Keratinocyte (primary cell): ENCODE measurements around the gene PRKAB2. TPM values are rescaled to one million over a fixed set of nuclear protein-coding genes. Genes with fewer than 3 reads are reported as not detected.

Experiments
- DNase-seq: peaks from one replicate; pipeline ENCODE4 v3.0.0-alpha.2; 2011; ENCODE audit warnings: low read depth, missing footprints, low spot score
- FAIRE-seq: peaks from 2 replicates; lab custom pipeline; 2011; peaks lifted over from hg19 to GRCh38; lab: Jason Lieb, UNC
- H2AFZ ChIP-seq: 2 replicates; pipeline ENCODE4 v1.6.0; 2012; ENCODE audit warnings: low read length, control low read depth, inconsistent platforms; ENCODE audit not compliant: control insufficient read depth
- H3K27ac ChIP-seq: 2 replicates; pipeline ENCODE4 v1.5.1; 2011; ENCODE audit warnings: low read length; ENCODE audit not compliant: control insufficient read depth, insufficient read depth
- H3K27me3 ChIP-seq: 3 replicates; pipeline ENCODE4 v1.6.0; 2011; ENCODE audit warnings: low read length; ENCODE audit not compliant: control insufficient read depth, insufficient read depth; ENCODE audit errors: extremely low read depth
- H3K36me3 ChIP-seq, 2 experiments: 2 replicates in 1 of 2; 3 replicates in 1 of 2; pipeline ENCODE4 v1.5.1; 2011; ENCODE audit warnings: low read length in 2 of 2, mild to moderate bottlenecking in 1 of 2; ENCODE audit not compliant: control insufficient read depth in 2 of 2, insufficient read depth in 2 of 2; ENCODE audit errors: extremely low read depth in 1 of 2
- H3K4me1 ChIP-seq: 3 replicates; pipeline ENCODE4 v1.5.1; 2011; ENCODE audit warnings: low read length; ENCODE audit not compliant: control insufficient read depth, insufficient read depth; ENCODE audit errors: extremely low read depth
- H3K4me2 ChIP-seq: 3 replicates; pipeline ENCODE4 v1.6.0; 2011; ENCODE audit warnings: low read depth, low read length; ENCODE audit not compliant: control insufficient read depth, insufficient read depth; ENCODE audit errors: extremely low read depth
- H3K4me3 ChIP-seq, 3 experiments: fragments of 200-600 bp in 1 of 3; sonication (generic) in 1 of 3; 2 replicates in 2 of 3; 3 replicates in 1 of 3; pipeline ENCODE4 v1.5.1; 2011 to 2016; ENCODE audit warnings: low read length in 3 of 3, mild to moderate bottlenecking in 3 of 3, control low read depth in 2 of 3, inconsistent platforms in 1 of 3, low read depth in 1 of 3, mixed read lengths in 1 of 3, mixed run types in 1 of 3, moderate library complexity in 1 of 3; ENCODE audit not compliant: control insufficient read depth in 2 of 3, insufficient read depth in 2 of 3; ENCODE audit errors: extremely low read depth in 1 of 3
- H3K79me2 ChIP-seq: 2 replicates; pipeline ENCODE4 v1.6.0; 2012; ENCODE audit warnings: low read length; ENCODE audit not compliant: control insufficient read depth, insufficient read depth
- H3K9ac ChIP-seq: 3 replicates; pipeline ENCODE4 v1.6.0; 2011; ENCODE audit warnings: low read length; ENCODE audit not compliant: control insufficient read depth, insufficient read depth; ENCODE audit errors: extremely low read depth
- H3K9me1 ChIP-seq: 3 replicates; pipeline ENCODE4 v1.6.0; 2011; ENCODE audit warnings: low read length; ENCODE audit not compliant: control insufficient read depth, insufficient read depth; ENCODE audit errors: extremely low read depth
- H3K9me3 ChIP-seq: 2 replicates; pipeline ENCODE4 v1.5.1; 2012; ENCODE audit warnings: low read depth, low read length; ENCODE audit not compliant: control insufficient read depth
- H4K20me1 ChIP-seq: 3 replicates; pipeline ENCODE4 v1.6.0; 2011; ENCODE audit warnings: low read length; ENCODE audit not compliant: control insufficient read depth, insufficient read depth; ENCODE audit errors: extremely low read depth
- EZH2 ChIP-seq: IDR thresholded peaks from one replicate; pipeline ENCODE4 v1.6.1; 2012; ENCODE audit warnings: inconsistent platforms, mild to moderate bottlenecking, low read length, moderate library complexity
- dilution Hi-C: fragments of 300-500 bp; cut with MboI; formaldehyde crosslinking; loops from one replicate; pipeline ENCODE4 v1.7.0; 2020; ENCODE audit warnings: low sequenced_read_pairs; ENCODE audit not compliant: extremely low pct_ligation_motif_present
- polyA plus RNA-seq, 5 experiments: library from polyadenylated mRNA; depleted of rRNA in 3 of 5; stranded (reverse) in 3 of 5; stranded (forward) in 1 of 5; unstranded in 1 of 5; fragments of >200 nt; gene quantifications; 1 replicate in 1 of 5; 2 replicates in 3 of 5; 3 replicates in 1 of 5; pipeline versions ENCODE4 v1.2.1 to v1.2.3, GENCODE V29; 2011 to 2012; ENCODE audit warnings: missing spikeins in 2 of 5, low read depth in 1 of 5, low replicate concordance in 1 of 5
- TF ChIP-seq, protein P1 (sequence below), 3 experiments: IDR thresholded peaks in 1 of 3; conservative IDR thresholded peaks in 1 of 3; optimal IDR thresholded peaks in 1 of 3; 2 replicates in 2 of 3; 3 replicates in 1 of 3; pipeline versions ENCODE3 to v1.5.1; 2011; ENCODE audit warnings: low read length in 3 of 3, mild to moderate bottlenecking in 3 of 3, moderate library complexity in 2 of 3, control low read depth in 1 of 3, inconsistent platforms in 1 of 3; ENCODE audit not compliant: insufficient read depth in 2 of 3; ENCODE audit errors: extremely low read depth in 1 of 3

Gene PRKAB2
- polyA plus RNA-seq, 1 donor (not counting 4 experiments of a cell fraction or from before 2014, with no cell fraction given), result 39.9 TPM

- Histone ChIP-seq H3K9me1 (no peaks in the 10 kb centered on the region), H3K4me1 (no peaks in the 10 kb centered on the region), H3K36me3 (peaks cover 4 to 19% of the 10 kb centered on the region in 2 experiments), H3K27me3 (no peaks in the 10 kb centered on the region), H3K79me2 (no peaks in the 10 kb centered on the region), H3K9me3 (no peaks in the 10 kb centered on the region), H4K20me1 (no peaks in the 10 kb centered on the region), H2AFZ (no peak overlapping the region), H3K27ac (no peak overlapping the region), H3K4me2 (no peak overlapping the region), H3K4me3 (no peak overlapping the region), H3K9ac (no peak overlapping the region)
- TF ChIP-seq, protein P1, sequence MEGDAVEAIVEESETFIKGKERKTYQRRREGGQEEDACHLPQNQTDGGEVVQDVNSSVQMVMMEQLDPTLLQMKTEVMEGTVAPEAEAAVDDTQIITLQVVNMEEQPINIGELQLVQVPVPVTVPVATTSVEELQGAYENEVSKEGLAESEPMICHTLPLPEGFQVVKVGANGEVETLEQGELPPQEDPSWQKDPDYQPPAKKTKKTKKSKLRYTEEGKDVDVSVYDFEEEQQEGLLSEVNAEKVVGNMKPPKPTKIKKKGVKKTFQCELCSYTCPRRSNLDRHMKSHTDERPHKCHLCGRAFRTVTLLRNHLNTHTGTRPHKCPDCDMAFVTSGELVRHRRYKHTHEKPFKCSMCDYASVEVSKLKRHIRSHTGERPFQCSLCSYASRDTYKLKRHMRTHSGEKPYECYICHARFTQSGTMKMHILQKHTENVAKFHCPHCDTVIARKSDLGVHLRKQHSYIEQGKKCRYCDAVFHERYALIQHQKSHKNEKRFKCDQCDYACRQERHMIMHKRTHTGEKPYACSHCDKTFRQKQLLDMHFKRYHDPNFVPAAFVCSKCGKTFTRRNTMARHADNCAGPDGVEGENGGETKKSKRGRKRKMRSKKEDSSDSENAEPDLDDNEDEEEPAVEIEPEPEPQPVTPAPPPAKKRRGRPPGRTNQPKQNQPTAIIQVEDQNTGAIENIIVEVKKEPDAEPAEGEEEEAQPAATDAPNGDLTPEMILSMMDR (optimal IDR thresholded peaks at IDR 0.05 in 1 of 3, IDR thresholded peaks at IDR 0.05 in 1 of 3, conservative IDR thresholded peaks at IDR 0.05 in 1 of 3; ENCODE audit: extremely low read depth in 1 of 3, insufficient read depth in 2 of 3, low read length in 3 of 3), result no peak
- TF ChIP-seq EZH2, result no peak
- DNase-seq (no peak), FAIRE-seq (no peak)
- dilution Hi-C loops, result no loop called here
Measured at GRCh38 chr1:147152772-147153171, 19.5 kb downstream of the PRKAB2 start.

DNA sequence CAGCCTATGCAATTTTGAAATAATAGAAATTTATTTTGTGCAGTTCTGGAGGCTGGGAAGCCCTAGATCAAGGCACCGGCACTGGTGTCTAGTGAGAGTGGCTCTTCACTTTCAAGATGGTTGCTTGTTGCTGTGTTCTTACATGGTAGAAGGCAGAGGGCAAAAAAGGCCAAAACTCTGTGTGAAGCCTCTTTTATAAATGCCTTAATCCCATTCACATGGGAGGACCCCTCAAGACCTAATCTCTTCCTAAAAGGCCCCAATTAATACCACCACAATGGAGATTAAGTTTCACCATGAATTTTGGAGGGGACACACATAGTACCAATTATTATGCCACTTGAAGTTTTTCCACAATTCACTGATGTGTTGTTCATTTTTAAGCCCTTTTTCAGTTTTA, 21.0 kb downstream of the PRKAB2 start:
- Histone ChIP-seq H3K9ac (no peak overlapping the region), H3K27me3 (no peaks in the 10 kb centered on the region), H3K9me1 (no peaks in the 10 kb centered on the region), H3K9me3 (no peaks in the 10 kb centered on the region), H4K20me1 (no peaks in the 10 kb centered on the region), H3K4me1 (no peaks in the 10 kb centered on the region), H3K4me2 (no peak overlapping the region), H3K36me3 (peaks cover 3 to 8% of the 10 kb centered on the region in 2 experiments), H2AFZ (no peak overlapping the region), H3K27ac (no peak overlapping the region), H3K4me3 (no peak overlapping the region), H3K79me2 (no peaks in the 10 kb centered on the region)
- DNase-seq (no peak), FAIRE-seq (no peak)
- dilution Hi-C loops, result no loop called here
- no peak for TF ChIP-seq EZH2
- TF ChIP-seq, protein P1 (optimal IDR thresholded peaks at IDR 0.05 in 1 of 3, IDR thresholded peaks at IDR 0.05 in 1 of 3, conservative IDR thresholded peaks at IDR 0.05 in 1 of 3; ENCODE audit: extremely low read depth in 1 of 3, insufficient read depth in 2 of 3, low read length in 3 of 3), result no peak
